Smooth muscle cell (in vitro differentiated cells): ENCODE measurements around the gene ZMIZ1. TPM values are rescaled to one million over a fixed set of nuclear protein-coding genes. Genes with fewer than 3 reads are reported as not detected.

Experiments used
- DNase-seq: peaks from one replicate; lab custom pipeline; 2025; ENCODE audit not compliant: unreplicated experiment; lab: John Stamatoyannopoulos, UW
- H2AFZ ChIP-seq: fragments of 200-600 bp; sonication (generic); 2 replicates; pipeline ENCODE4 v1.6.0; 2016; ENCODE audit warnings: antibody characterized with exemption, low read depth, mild to moderate bottlenecking
- H3F3A ChIP-seq: fragments of 200-600 bp; sonication (generic); 2 replicates; pipeline ENCODE4 v1.6.0; 2017; ENCODE audit warnings: antibody characterized with exemption, low read depth
- H3K27ac ChIP-seq: fragments of 200-600 bp; sonication (generic); 2 replicates; pipeline ENCODE4 v1.5.1; 2016; ENCODE audit warnings: low read depth, mild to moderate bottlenecking
- H3K27me3 ChIP-seq: fragments of 200-600 bp; sonication (generic); 2 replicates; pipeline ENCODE4 v1.6.1; 2016; ENCODE audit warnings: low read depth, mild to moderate bottlenecking
- H3K36me3 ChIP-seq: fragments of 200-600 bp; sonication (generic); 2 replicates; pipeline ENCODE4 v1.5.1; 2016; ENCODE audit warnings: low read depth
- H3K4me1 ChIP-seq: fragments of 200-600 bp; sonication (generic); 2 replicates; pipeline ENCODE4 v1.5.1; 2016; ENCODE audit warnings: low read depth
- H3K4me2 ChIP-seq: fragments of 200-600 bp; sonication (generic); 2 replicates; pipeline ENCODE4 v1.6.0; 2016; ENCODE audit warnings: mild to moderate bottlenecking
- H3K4me3 ChIP-seq: fragments of 200-600 bp; sonication (generic); 2 replicates; pipeline ENCODE4 v1.5.1; 2016; ENCODE audit warnings: mild to moderate bottlenecking
- H3K79me2 ChIP-seq: fragments of 200-600 bp; sonication (generic); 2 replicates; pipeline ENCODE4 v1.6.0; 2016; ENCODE audit warnings: low read depth, mild to moderate bottlenecking
- H3K9ac ChIP-seq: fragments of 200-600 bp; sonication (generic); 2 replicates; pipeline ENCODE4 v1.6.0; 2016; ENCODE audit warnings: low read depth
- H3K9me3 ChIP-seq: fragments of 200-600 bp; sonication (generic); replicated peaks from 2 replicates; pipeline ENCODE4 v1.5.1; 2016; ENCODE audit warnings: low read depth
- H4K20me1 ChIP-seq: fragments of 200-600 bp; sonication (generic); 2 replicates; pipeline ENCODE4 v1.6.0; 2016; ENCODE audit warnings: low read depth
- CTCF ChIP-seq: fragments of 200-600 bp; sonication (generic); IDR thresholded peaks from 2 replicates; pipeline ENCODE4 v1.5.1; 2017; ENCODE audit warnings: borderline replicate concordance, mild to moderate bottlenecking, antibody characterized with exemption; ENCODE audit not compliant: insufficient read depth, poor library complexity, severe bottlenecking
- WGBS: methylation state at CpG from one replicate; pipeline ENCODE4 v1.1.7; 2016; ENCODE audit warnings: low lambda C conversion rate; 5-methylcytosine and 5-hydroxymethylcytosine counted together
- polyA plus RNA-seq: library from polyadenylated mRNA; unstranded; fragments of >200 nt; fragmentation: Nextera tagmentation; extraction: Ambion mirVana; gene quantifications from 2 replicates; pipeline ENCODE4 v1.2.1, GENCODE V29; 2016
- total RNA-seq: library from RNA; depleted of rRNA; stranded (reverse); fragments of >200 nt; gene quantifications from 2 replicates; pipeline ENCODE4 v1.2.3, GENCODE V29; 2014

ZMIZ1 gene
- total and polyA plus RNA-seq, 2 experiments from 2014 or later, result 24.2 to 31.3 TPM

- Histone ChIP-seq H3K27ac (peak overlapping the region; percentile 79), H3K36me3 (no peaks in the 10 kb centered on the region), H3K4me2 (peak overlapping the region; percentile 56), H3K27me3 (no peaks in the 10 kb centered on the region), H3K4me3 (no peak overlapping the region), H3K9ac (no peak overlapping the region), H4K20me1 (peaks cover 98% of the 10 kb centered on the region), H3K4me1 (peaks cover 45% of the 10 kb centered on the region), H3F3A (peaks cover 27% of the 10 kb centered on the region), H3K9me3 (no peaks in the 10 kb centered on the region), H2AFZ (no peak overlapping the region), H3K79me2 (peaks cover 23% of the 10 kb centered on the region)
- DNase-seq, result no peak
- 48% methylated on average over 18 of the region's 18 CpGs for WGBS
- no peak for TF ChIP-seq CTCF
Observed at GRCh38 chr10:79176949-79177602, 108.3 kb downstream of the ZMIZ1 start.

GRCh38 chr10:79178070-79178576, 109.4 kb downstream of the ZMIZ1 start:
- H2AFZ ChIP-seq, result no peak overlapping the region
- H3K4me3 ChIP-seq, result no peak overlapping the region
- peaks cover 45% of the 10 kb centered on the region for H3K4me1 ChIP-seq
- 90% methylated on average over 8 of the region's 8 CpGs for WGBS
- H3K9ac ChIP-seq, result no peak overlapping the region
- peaks cover 100% of the 10 kb centered on the region for H4K20me1 ChIP-seq
- H3K27ac ChIP-seq, result peak overlapping the region; percentile 79
- peaks cover 19% of the 10 kb centered on the region for H3K79me2 ChIP-seq
- H3K27me3 ChIP-seq, result no peaks in the 10 kb centered on the region
- no peak for TF ChIP-seq CTCF
- no peak for DNase-seq
- H3K36me3 ChIP-seq, result no peaks in the 10 kb centered on the region
- H3K4me2 ChIP-seq, result peak overlapping the region; percentile 56
- no peaks in the 10 kb centered on the region for H3K9me3 ChIP-seq
- peaks cover 35% of the 10 kb centered on the region for H3F3A ChIP-seq

- Histone ChIP-seq H3K4me1 (peaks cover 47% of the 10 kb centered on the region), H2AFZ (no peak overlapping the region), H3K9me3 (no peaks in the 10 kb centered on the region), H3K36me3 (no peaks in the 10 kb centered on the region), H3K4me2 (peak overlapping the region; percentile 56), H3K79me2 (peaks cover 13% of the 10 kb centered on the region), H3K27me3 (no peaks in the 10 kb centered on the region), H3K27ac (peak overlapping the region; percentile 79), H3F3A (peaks cover 39% of the 10 kb centered on the region), H3K4me3 (no peak overlapping the region), H4K20me1 (peaks cover 100% of the 10 kb centered on the region), H3K9ac (no peak overlapping the region)
- DNase-seq, result no peak
- no peak for TF ChIP-seq CTCF
- WGBS, result 8% methylated on average over 9 of the region's 9 CpGs
Observed at GRCh38 chr10:79178614-79179163, 109.9 kb downstream of the ZMIZ1 start.
